HG03565 (cell line): ENCODE results near the gene CA5B.
"Not testable (repeated sequence)": the region's sequence is repeated elsewhere in the genome, so short reads cannot be mapped to it uniquely, and the experiment has no call there.

Experiments used
- ATAC-seq: cut with Tn5 transposase; IDR thresholded peaks from one replicate; pipeline ENCODE4 v1.9.1; 2021; ENCODE audit warnings: mild to moderate bottlenecking, moderate library complexity; ENCODE audit not compliant: unreplicated experiment

The CA5B gene

DNA sequence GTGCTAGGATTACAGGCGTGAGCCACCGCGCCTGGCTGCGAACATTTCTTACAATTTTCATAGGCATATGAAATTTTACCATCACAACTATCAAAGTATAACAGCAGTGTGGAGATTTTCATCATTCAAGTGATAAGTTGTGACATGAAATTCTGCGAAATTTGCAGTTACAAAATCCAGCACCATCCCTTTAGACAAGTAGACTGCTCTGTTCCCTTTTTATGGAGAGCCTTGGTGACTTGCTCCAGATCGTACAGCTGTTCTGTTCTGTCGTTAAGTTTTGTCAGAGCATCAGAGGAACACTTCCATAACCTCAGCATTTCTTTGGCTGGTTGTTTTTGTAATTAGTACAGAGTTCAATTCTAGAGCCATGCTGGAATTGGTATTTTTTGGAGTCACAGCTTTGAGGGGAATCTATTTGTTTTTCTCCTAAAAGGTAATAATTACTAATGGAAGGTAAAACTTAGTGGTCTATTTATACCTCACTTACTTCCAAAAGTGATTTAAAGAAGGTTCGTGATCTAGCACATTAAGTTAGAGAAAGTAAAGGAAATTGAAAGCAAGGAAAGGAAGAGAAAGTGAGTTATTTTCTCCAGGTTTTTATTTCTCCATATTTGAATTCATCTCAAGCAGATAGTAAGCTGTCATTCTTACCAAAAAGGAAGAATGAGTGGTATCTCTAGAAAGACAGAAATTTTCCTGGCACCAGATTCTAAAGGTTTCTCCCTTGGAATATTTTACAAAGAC, 74.3 kb downstream of the CA5B start:
- no peak for ATAC-seq

DNA sequence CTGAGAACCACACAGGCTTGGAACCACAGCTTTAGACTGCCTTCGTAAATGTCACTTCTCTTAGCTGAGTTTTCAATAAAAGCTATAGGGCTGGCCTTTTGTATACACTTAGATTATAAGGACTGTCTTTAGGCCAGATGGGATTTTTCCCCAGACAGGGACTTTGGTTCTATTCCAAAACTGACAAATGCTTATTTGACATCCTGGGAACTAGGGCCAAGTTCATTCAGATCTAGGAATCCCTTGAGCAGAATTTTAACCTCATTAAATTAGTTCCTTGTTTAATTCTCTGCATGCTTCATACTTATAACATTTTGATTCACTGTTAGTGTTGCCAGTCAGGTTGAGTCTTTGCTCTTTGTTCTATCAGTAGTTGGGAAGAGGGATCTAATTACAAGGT, 75.3 kb downstream of the CA5B start:
- ATAC-seq: no peak

DNA sequence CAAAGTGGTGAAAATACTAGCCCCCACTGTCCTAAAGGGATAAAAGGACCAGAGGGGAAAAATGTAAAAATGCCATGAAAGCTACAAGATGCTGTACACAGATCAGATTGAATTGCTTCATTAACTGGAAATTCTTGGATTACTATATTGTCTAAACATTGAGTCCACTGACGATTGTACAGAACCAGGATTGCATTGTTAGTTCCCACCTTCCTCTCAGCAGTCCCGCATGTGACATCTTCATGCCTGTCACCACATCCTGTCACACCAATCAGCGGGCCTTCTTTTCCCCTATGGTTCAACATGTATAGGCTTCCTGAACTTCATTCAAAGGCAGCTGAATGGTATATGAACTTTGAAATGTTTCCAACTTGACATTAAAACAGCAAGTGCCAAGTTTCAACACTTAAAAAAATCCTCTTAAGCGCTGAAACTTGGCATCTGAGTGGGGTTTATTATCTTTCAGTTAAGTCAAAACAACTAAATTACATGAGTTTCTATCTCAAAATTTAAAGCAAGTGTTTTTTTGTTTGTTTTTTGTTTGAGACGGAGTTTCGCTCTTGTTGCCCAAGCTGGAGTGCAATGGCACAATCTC, 76.8 kb downstream of the CA5B start:
- ATAC-seq: no peak

DNA sequence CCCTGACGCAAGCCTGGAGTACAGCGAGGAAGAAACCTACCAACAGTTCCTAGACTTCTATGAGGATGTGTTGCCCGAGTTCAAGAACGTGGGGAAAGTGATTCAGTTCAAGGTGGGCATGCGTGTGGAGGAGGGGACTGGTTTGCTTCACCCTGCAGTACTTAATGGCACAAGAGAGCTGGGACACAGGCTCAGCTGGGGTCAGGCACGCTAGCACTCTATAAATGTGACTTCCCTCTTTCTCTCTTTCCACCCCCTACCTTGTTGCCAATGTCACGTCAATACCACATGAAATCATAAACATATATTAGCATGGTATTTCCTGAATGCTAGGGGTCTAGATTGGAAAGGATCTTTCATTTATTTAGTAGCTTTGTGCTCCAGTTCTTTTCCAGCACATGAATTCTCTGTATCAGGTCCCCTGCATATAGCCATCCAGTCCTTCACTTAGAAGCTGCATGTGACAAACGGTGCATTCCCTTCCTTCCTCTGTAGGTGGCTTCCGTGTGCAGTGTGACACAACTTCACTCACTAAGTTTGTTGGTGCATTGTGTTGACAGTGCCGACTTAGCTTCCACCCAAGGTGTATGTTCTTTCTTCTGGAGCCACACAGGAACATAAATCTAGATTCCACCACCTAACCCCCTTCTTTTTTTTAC, 77.8 kb downstream of the CA5B start:
- no peak for ATAC-seq

DNA sequence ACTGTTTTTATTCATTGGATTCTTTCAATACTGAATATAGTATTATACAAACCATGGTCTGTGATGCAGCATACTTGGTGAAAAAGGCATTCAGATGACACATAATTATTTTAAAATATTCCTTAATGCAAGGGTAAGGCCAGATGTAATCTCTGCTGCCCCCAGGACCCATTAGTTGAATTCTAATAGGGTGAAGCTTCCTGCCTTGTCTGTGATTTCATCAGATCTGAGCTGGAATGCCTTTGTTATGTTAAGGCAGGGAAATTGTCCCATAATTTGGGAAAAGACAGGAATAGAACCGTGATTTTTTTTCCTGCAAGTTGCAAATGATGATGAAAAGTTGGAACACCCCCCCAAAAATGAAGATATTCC, 78.4 kb downstream of the CA5B start:
- no peak for ATAC-seq

DNA sequence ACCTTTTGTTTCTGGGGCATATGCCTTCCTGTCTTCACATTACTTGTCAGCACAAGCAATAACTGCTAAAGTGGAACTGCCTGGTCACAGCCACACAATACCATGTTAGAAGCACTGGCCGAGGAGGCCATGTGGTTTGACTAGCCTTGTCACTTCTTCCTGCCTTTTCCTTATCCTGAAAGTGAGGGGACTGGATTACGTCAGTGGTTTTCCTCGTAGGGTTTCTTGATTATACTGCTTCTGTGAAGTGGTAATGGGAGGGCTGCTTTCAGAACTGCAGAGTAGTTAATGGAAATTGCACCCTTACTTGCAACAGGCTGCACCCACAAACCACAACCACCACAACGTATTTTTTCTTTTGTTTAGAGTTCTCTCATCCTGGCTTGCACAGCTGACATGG, 78.8 kb downstream of the CA5B start:
- no peak for ATAC-seq

DNA sequence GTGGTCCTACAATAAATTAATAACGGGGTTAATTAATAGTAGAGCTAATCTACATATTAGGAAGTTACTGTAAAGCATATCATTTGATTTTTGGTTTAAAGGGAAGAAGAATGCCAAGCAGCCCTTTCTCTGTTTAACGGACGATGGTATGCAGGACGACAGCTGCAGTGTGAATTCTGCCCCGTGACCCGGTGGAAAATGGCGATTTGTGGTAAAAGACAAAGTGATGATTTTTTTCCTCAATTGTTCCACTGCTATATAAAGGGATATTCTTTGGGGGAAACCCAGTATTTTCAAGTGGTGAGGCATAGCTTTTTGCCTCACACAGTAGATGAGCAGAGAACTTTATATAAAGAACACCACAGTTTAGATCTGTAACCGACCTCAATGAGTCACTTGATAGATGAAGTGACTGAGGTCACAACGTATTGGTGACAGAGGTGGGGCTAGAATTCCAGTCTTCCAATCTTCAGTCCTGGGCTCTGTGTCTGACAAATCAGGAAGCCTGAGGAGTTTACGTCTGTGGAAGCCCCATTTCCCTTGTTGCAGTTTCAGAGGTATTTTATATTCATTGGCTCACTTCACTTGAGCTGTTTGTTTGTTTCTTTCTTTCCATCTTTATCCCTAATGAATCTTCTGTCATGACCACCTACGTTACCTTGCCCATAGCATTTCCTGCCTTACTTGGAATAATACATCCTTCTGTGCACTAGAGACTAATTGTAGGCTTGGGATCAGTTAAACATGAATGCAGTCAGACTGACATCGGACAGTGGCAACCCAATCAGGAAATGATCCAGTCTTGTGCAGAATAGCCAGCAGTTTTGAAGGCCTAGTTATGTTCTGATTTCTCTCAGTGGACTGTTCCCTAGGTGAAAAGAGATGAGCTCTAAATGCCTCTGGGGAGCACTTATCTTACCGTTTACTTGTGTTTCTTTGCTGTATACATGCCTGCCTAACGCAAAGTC, 82.3 kb downstream of the CA5B start:
- no peak for ATAC-seq

DNA sequence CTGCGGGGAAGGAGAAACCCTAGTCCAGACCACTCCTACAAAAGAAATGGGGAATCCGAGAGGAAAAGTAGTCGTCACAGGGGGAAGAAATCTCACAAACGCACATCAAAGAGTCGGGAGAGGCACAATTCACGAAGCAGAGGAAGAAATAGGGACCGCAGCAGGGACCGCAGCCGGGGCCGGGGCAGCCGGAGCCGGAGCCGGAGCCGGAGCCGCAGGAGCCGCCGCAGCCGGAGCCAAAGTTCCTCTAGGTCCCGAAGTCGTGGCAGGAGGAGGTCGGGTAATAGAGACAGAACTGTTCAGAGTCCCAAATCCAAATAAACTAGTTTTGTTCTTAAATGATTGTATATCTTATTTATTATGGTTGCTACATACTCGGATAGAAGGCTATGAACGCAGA, 84.9 kb downstream of the CA5B start:
- ATAC-seq: no peak

DNA sequence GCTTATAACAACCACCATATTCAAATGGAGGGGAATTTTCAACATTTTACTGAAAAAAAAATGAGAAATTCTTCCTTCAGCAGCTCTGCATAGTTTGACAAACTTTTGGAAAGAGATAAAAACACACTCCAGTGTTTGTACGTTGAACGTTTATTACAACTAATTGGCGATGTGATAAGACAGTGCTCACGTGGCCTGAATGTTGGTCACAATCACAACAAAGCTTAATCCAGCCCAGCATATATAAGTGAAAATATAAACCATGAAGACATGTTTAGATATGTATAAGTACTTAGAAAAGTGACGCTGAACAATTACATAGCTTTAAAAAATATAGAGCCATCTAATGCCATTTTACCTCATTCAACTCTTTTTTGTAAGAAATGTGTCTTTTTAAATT, 87.9 kb downstream of the CA5B start:
- no peak for ATAC-seq

DNA sequence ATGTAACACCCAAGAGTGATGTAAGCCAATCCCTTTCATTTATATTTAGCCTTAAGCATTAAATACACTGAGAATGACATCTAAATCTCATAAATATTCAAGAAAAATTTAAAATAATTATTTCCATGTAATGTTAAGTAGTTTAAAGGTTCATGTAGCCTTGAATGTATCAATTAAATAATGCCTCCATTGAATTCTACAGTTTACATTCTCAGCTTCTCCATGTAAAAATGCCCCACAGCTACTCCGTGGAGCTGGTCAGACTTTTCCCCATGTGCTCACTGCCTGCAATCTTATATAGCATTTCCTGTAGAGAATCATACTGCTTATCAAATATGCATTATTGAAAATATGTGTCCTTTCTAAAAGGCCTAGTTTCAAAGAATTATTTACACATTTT, 91.1 kb downstream of the CA5B start:
- ATAC-seq: no peak

DNA sequence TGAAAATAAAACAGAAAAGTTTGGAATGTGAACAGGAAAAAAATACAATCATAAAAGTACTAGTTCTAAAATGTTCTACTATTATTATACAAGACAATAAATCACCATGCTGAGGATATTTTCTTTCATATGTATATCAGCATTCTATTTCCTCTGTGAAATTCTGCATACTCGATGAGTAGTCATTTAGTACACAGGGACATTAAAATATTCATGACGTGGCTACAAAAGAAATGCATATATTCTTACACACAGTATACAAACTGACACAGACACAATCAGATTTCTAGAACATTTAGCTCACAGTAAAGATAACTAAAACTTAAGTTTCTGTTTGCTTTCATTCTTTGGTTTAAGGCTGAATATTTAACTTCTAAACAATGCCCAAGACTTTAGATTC, 93.3 kb downstream of the CA5B start:
- ATAC-seq: not testable (repeated sequence)

DNA sequence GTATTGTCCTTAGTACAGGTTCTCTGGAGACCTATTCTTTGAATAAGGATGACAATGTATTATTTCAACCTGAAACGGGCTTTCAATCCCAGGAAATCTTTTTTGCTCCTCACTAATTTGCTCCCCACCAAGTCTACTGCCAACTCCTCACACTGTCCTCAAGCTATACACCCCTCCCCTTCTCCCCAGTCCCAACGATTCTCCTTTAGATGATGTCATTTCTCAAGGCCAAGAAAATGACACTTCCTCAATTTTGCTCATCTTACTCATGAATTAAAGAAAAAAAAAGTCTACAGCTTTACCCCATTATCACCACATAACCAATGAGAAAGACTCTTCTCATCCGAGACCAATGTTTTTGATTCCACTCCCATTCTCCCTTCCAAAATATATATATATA, 96.0 kb downstream of the CA5B start:
- no peak for ATAC-seq

DNA sequence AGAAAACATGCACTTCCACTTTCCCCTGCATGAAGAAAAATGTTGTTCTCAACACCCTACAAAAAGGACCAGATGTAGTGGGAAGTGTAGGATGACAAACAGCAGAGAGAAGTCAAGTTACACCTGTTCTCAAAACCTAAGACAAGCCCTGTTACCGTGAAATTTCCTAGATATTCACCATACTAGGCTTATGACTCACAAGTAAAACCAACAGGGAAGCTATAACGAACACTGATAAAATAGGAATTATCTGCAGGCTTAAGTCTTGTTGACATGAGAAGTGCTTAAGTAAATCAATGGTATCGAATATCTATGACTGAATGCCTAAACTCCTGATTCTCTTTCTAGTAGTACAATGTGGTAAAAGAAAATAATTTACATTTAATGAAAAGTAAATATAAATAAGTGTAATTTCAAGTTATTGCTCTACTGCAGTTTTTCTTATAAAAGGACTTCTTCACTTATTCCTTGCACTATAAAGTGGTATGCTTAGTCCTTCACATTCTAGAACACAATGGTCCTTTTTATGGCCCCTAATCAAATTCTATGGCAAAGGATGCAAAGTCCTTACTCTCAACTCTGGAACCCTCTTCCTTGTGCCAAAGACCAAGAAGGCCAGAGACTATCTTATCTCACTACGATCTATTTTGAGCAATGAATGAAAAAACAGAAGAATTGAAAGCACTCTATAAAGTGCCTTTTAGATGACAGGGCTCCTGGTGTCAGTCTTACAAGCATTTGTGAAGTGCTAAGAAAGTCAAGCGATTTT, 96.9 kb downstream of the CA5B start:
- ATAC-seq: no peak
